ENCODE results near the gene EVA1A.
A peak's percentile ranks its signal among the peaks of the same experiment; 100 is the strongest.

EVA1A gene

GRCh38 chr2:75564713-75565359, 4.1 kb upstream of the EVA1A start:
- no peak for TF ChIP-seq CTCF (conservative IDR thresholded peaks at IDR 0.05; ENCODE audit: control insufficient read depth, insufficient read depth, low read depth, low read length)
- DNase-seq (ENCODE audit: low read depth) = no peak

GRCh38 chr2:75564026-75564688, 3.4 kb upstream of the EVA1A start:
- TF ChIP-seq CTCF (conservative IDR thresholded peaks at IDR 0.05; ENCODE audit: control insufficient read depth, insufficient read depth, low read depth, low read length) = no peak
- DNase-seq (ENCODE audit: low read depth) = no peak
- H3K4me3 ChIP-seq (ENCODE audit: control insufficient read depth, low read depth, low read length) = no peak overlapping the region

More at GRCh38 chr2:75564713-75565359, 4.1 kb upstream of the EVA1A start:
- H3K4me3 ChIP-seq (ENCODE audit: control insufficient read depth, low read depth, low read length) = no peak overlapping the region

- TF ChIP-seq CTCF (conservative IDR thresholded peaks at IDR 0.05; ENCODE audit: control insufficient read depth, insufficient read depth, low read depth, low read length) = no peak
- DNase-seq (ENCODE audit: low read depth) = no peak
- H3K4me3 ChIP-seq (ENCODE audit: control insufficient read depth, low read depth, low read length) = no peak overlapping the region
These were observed 2.9 kb upstream of the EVA1A start for GRCh38 chr2:75563591-75563990.

GRCh38 chr2:75562513-75562864, 1.8 kb upstream of the EVA1A start:
- TF ChIP-seq CTCF (conservative IDR thresholded peaks at IDR 0.05; ENCODE audit: control insufficient read depth, insufficient read depth, low read depth, low read length) = no peak
- no peak for DNase-seq (ENCODE audit: low read depth)
- no peak overlapping the region for H3K4me3 ChIP-seq (ENCODE audit: control insufficient read depth, low read depth, low read length)

GRCh38 chr2:75561566-75562512, 1.1 kb upstream of the EVA1A start:
- peak overlapping the region; percentile 84 for H3K4me3 ChIP-seq (ENCODE audit: control insufficient read depth, low read depth, low read length)
- DNase-seq (ENCODE audit: low read depth) = peak; percentile 43

More at GRCh38 chr2:75561566-75562512, 1.1 kb upstream of the EVA1A start:
- no peak for TF ChIP-seq CTCF (conservative IDR thresholded peaks at IDR 0.05; ENCODE audit: control insufficient read depth, insufficient read depth, low read depth, low read length)
